NCI-H345 treated with DMSO at 0.1 percent for 48 hours (cell line): ENCODE measurements around the gene GPBAR1.
"Not testable (repeated sequence)": the region's sequence is repeated elsewhere in the genome, so short reads cannot be mapped to it uniquely, and the experiment has no call there.

Source experiments
- DNase-seq: peaks from one replicate; lab custom pipeline; 2025; ENCODE audit not compliant: unreplicated experiment; lab: John Stamatoyannopoulos, UW

Gene GPBAR1

DNA sequence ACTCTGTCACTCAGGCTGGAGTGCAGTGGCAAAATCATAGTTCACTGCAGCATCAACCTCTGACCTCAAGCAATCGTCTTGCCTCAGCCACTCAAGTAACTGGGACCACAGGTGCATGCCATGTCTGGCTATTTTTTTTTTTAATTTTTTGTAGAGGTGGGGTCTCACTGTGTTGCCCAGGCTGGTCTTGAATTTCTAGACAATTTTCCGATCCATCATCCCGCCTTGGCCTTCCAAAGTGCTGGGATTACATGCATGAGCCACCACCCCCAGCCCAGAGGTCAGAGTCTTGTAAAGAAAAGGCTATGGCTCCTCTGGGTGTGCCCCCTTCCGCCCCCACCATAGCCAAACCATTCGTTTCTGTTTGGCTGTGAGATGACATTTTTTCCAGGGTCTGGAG, 44.6 kb downstream of the GPBAR1 start:
- DNase-seq = no peak

DNA sequence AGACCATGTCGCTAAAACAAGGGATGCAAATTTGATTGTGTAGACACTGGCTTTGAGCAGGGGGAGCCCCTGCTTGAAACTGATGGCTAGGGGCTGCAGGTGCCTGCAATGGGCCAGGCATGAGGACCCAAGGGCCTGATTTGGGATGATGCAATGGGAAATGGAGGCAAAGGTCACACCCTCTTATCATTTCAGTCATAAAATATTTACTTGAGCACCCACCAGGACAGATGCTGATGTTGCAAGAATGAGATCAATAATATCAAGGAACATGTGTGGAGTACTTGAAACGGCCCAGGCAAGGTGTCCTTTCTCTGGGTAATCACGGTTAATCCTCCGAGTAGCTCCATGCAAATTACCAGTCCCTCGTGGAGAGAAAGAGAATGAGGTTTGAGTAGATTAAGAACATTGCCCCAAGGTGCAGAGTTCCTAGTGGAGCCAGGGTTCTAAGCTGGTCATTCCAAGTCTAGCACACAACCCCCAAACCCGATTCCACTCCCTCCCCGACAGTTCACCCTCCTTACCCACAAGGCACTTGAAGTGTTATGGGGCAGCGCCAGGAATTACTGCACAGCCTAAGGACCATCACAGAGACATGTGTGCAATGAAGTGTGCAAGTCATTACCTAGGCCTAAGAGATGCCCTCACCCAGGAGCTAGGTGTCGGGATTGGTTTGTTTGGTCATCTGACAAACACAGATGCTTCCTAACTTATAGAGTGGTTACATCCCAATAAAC, 45.5 kb downstream of the GPBAR1 start:
- no peak for DNase-seq

DNA sequence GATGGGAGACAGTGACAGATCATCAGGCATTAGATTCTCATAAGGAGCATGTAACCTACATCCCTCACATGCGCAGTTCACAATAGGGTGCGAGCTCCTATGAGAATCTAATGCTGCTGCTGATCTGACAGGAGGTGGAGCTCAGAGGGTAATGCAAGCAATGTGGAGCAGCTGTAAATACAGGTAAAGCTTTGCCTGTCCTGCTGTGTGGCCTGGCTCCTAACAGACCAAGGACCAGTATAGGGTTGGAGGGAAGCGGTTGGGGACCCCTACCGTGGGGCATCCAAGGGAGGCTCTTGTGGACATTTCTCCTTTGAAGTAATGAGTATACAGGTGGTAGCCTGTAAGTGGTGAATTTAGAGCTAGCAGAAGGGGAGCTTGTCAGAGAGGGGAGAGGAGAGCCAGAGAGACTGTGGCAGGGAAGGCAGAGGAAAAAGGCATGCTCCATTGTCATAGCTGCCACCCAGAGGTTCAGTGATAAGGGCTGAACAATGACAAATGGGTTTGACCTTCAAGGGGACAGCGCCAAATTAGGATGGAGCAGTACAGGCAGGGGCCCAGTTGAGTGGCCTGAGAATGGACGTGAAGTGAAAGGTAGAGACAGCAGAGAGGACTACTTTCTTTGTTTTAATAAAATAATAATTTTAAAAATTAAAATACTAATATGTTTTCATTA, 46.7 kb downstream of the GPBAR1 start:
- DNase-seq = no peak

DNA sequence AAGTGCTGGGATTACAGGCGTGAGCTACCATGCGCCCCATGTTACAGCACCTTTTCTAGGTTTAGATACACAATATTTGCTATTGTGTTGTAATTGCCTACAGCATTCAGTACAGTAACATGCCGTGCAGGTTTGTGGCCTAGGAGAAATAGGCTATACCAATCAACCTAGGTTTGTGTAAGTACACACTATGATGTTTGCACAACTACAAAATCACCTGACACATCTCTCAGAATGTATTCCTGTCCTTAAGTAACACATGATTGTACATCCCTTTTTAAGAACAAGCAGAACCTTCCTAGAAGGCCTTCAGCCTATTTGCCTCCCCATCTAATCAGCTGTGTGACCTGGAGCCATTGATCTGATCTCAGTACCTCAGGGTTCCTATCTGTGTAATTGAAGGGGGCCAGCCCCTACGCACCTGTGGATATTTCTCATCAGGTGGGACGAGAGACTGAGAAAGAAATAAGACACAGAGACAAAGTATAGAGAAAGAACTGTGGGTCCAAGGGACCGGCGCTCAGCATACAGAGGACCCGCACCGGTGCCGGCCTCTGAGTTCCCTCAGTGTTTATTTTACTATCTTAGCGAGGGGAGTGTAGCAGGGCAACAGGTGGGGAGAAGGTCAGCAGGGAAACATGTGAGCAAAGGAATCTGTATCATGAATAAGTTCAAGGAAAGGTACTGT, 50.2 kb downstream of the GPBAR1 start:
- no peak for DNase-seq

DNA sequence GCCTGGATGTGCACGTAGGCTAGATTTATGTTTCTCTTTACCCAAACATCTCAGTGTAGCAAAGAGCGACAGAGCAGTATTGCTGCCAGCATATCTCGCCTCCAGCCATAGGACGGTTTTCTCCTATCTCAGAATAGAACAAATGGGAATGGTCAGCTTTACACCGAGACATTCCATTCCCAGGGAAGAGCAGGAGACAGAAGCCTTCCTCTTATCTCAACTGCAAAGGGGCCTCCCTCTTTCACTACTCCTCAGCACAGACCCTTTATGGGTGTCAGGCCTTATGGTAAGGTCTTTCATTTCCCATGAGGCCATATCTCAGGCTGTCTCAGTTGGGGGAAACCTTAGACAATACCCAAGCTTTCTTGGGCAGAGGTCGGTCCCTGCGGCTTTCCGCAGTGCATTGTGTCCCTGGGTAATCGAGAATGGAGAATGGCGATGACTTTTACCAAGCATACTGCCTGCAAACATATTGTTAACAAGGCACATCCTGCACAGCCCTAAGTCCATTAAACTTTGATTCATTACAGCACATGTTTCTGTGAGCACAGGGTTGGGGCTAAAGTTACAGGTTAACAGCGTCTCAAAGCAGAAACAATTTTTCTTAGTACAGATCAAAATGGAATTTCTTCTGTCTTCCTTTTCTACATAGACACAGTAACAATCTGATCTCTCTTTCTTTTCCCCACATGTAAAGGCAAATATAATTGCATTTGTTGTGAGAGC, 50.9 kb downstream of the GPBAR1 start:
- not testable (repeated sequence) for DNase-seq

DNA sequence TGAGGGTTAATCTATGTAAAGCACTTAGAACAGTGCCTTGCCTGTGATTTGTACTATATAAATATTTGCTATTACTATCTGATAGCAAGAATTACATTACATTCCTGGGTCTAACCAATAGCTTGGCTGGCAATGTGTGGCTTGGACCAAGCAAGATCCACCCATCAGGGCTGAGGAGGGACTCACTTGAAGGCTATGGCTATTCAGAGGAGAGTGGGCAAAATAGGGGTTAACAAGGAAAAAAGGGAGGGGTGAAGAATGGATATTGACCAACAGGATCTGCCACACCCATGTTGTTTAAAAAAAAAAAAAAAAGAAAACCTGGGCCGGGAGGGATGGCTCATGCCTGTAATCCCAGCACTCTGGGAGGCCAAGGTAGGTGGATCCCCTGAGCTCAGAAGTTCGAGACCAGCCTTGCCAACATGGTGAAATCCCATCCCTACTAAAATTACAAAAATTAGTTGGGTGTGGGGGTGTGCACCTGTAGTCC, 51.5 kb downstream of the GPBAR1 start:
- DNase-seq = no peak

DNA sequence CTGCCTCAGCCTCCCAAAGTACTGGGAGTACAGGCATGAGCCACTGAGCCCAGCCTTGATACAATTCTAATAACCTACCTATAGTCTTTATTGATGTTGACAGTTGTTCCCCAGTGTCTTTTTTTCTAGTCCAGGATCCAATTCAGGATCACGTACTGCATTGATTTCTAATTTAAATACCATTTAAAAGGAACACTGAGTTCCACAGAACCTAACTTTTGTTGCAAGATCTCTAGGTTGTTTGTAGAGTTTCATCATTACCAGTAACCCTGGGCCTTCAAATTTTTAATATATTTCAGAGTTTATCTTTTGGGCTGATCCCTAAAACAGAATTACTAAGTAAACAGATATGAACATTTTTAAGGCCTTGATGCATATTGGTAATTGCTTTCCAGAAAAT, 52.5 kb downstream of the GPBAR1 start:
- DNase-seq = no peak
